Neuronal stem cell (in vitro differentiated cells): ENCODE measurements around the gene SYT8.

Experiments
- DNase-seq: peaks from one replicate; pipeline ENCODE4 v3.0.0-alpha.2; 2013; ENCODE audit warnings: low spot score
- H2AFZ ChIP-seq: one replicate; pipeline ENCODE4 v1.6.1; 2013; ENCODE audit warnings: mild to moderate bottlenecking, low read length, inconsistent platforms
- H2AK5ac ChIP-seq: 2 replicates; pipeline ENCODE4 v1.6.1; 2013; ENCODE audit warnings: low read depth, mild to moderate bottlenecking, inconsistent platforms, low read length, moderate library complexity, mixed read lengths
- H2BK120ac ChIP-seq: 2 replicates; pipeline ENCODE4 v1.6.1; 2013; ENCODE audit warnings: low read depth, mild to moderate bottlenecking, inconsistent platforms, low read length, moderate library complexity, mixed read lengths
- H2BK12ac ChIP-seq: one replicate; pipeline ENCODE4 v1.6.1; 2013; ENCODE audit warnings: low read length, inconsistent platforms
- H2BK15ac ChIP-seq: 2 replicates; pipeline ENCODE4 v1.6.1; 2013; ENCODE audit warnings: mild to moderate bottlenecking, low read length, inconsistent platforms, mixed read lengths
- H2BK5ac ChIP-seq: one replicate; pipeline ENCODE4 v1.6.1; 2013; ENCODE audit warnings: inconsistent platforms, mild to moderate bottlenecking, low read length, moderate library complexity
- H3K14ac ChIP-seq: one replicate; pipeline ENCODE4 v1.6.1; 2013; ENCODE audit warnings: low read length, inconsistent platforms
- H3K18ac ChIP-seq: 2 replicates; pipeline ENCODE4 v1.6.1; 2013; ENCODE audit warnings: low read length, inconsistent platforms
- H3K23ac ChIP-seq: 2 replicates; pipeline ENCODE4 v1.6.1; 2013; ENCODE audit warnings: low read depth, mild to moderate bottlenecking, mixed read lengths, low read length, inconsistent platforms; ENCODE audit not compliant: poor library complexity
- H3K27ac ChIP-seq: replicated peaks from 3 replicates; pipeline ENCODE4 v1.5.1; 2013; ENCODE audit warnings: low read length, inconsistent platforms
- H3K27me3 ChIP-seq, 3 experiments: 2 replicates each; pipeline ENCODE4 v1.6.1; 2013; ENCODE audit warnings: low read length in 3 of 3, mild to moderate bottlenecking in 2 of 3, inconsistent platforms in 1 of 3, low read depth in 1 of 3, mixed read lengths in 1 of 3, moderate library complexity in 1 of 3; ENCODE audit not compliant: control insufficient read depth in 3 of 3, insufficient read depth in 3 of 3
- H3K36me3 ChIP-seq, 2 donors: replicated peaks in 1 of 2; 2 replicates each; pipeline ENCODE4 v1.6.1; 2013; ENCODE audit warnings: low read length in 2 of 2; ENCODE audit not compliant: control insufficient read depth in 2 of 2, insufficient read depth in 2 of 2
- H3K4ac ChIP-seq: 2 replicates; pipeline ENCODE4 v1.6.1; 2013; ENCODE audit warnings: inconsistent platforms, mild to moderate bottlenecking, low read length, moderate library complexity
- H3K4me1 ChIP-seq, 2 donors: 1 replicate in 1 of 2; 2 replicates in 1 of 2; pipeline ENCODE4 v1.6.1; 2013; ENCODE audit warnings: low read length in 2 of 2, low read depth in 1 of 2; ENCODE audit not compliant: control insufficient read depth in 2 of 2, insufficient read depth in 1 of 2
- H3K4me2 ChIP-seq: one replicate; pipeline ENCODE4 v1.6.1; 2013; ENCODE audit warnings: mild to moderate bottlenecking, low read length, inconsistent platforms; ENCODE audit not compliant: insufficient read depth, poor library complexity, severe bottlenecking
- H3K4me3 ChIP-seq, 2 donors: 2 replicates each; pipeline ENCODE4 v1.5.1; 2013; ENCODE audit warnings: low read length in 2 of 2, mild to moderate bottlenecking in 2 of 2, inconsistent platforms in 1 of 2, moderate library complexity in 1 of 2
- H3K79me1 ChIP-seq: one replicate; pipeline ENCODE4 v1.6.1; 2013; ENCODE audit warnings: low read depth, mild to moderate bottlenecking, inconsistent platforms, low read length, moderate library complexity
- H3K9ac ChIP-seq: one replicate; pipeline ENCODE4 v1.6.1; 2013; ENCODE audit warnings: mild to moderate bottlenecking, low read depth, low read length, inconsistent platforms; ENCODE audit not compliant: poor library complexity
- H3K9me3 ChIP-seq, 2 donors: replicated peaks in 1 of 2; 2 replicates each; pipeline versions ENCODE3 to v1.6.1; 2013; ENCODE audit warnings: low read length in 2 of 2, mild to moderate bottlenecking in 2 of 2, inconsistent platforms in 1 of 2, low read depth in 1 of 2, mixed read lengths in 1 of 2, moderate library complexity in 1 of 2; ENCODE audit not compliant: control insufficient read depth in 2 of 2, insufficient read depth in 1 of 2
- H4K8ac ChIP-seq: one replicate; pipeline ENCODE4 v1.6.1; 2013; ENCODE audit warnings: low read depth, mild to moderate bottlenecking, inconsistent platforms, low read length, moderate library complexity
- H4K91ac ChIP-seq: one replicate; pipeline ENCODE4 v1.6.1; 2013; ENCODE audit warnings: low read length, low read depth, mild to moderate bottlenecking, inconsistent platforms; ENCODE audit not compliant: poor library complexity
- WGBS, 2 donors: extraction: QIAGEN DNeasy Blood & Tissue Kit; methylation state at CpG; one replicate each; pipeline ENCODE4 v1.1.7; 2013; ENCODE audit warnings: missing lambda C conversion rate in 2 of 2, mixed read lengths in 1 of 2; ENCODE audit not compliant: insufficient read length in 2 of 2, insufficient replicate concordance in 1 of 2; ENCODE audit errors: extremely low coverage in 2 of 2; 5-methylcytosine and 5-hydroxymethylcytosine counted together

Gene SYT8

GRCh38 chr11:1870721-1871466 lies 36.1 kb downstream of the SYT8 start:
- Histone ChIP-seq H3K9me3 (no peaks in the 10 kb centered on the region), H2AK5ac (peak overlapping the region; percentile 88), H2AFZ (no peak overlapping the region), H4K8ac (peak overlapping the region; percentile 48), H2BK15ac (peak overlapping the region; percentile 99), H3K79me1 (no peaks in the 10 kb centered on the region), H3K4me1 (peaks cover 10 to 23% of the 10 kb centered on the region in 2 donors), H3K14ac (peak overlapping the region; percentile 89), H3K27me3 (peaks cover 0 to 3% (median 0%) of the 10 kb centered on the region in 3 experiments), H3K4me2 (no peak overlapping the region), H2BK5ac (peak overlapping the region; percentile 77), H2BK120ac (no peak overlapping the region), H3K18ac (peak overlapping the region; percentile 93), H2BK12ac (peak overlapping the region; percentile 98), H3K4ac (peak overlapping the region; percentile 10), H3K27ac (no peak overlapping the region), H3K4me3 (no peak overlapping the region), H3K36me3 (no peaks in the 10 kb centered on the region), H4K91ac (no peak overlapping the region), H3K23ac (peak overlapping the region; percentile 81), H3K9ac (peak overlapping the region; percentile 30)
- no CpG with 5 or more reads among the region's 50 CpGs for WGBS, 2 donors
- DNase-seq, result no peak

- DNase-seq, result no peak
- Histone ChIP-seq H3K79me1 (no peaks in the 10 kb centered on the region), H4K91ac (no peak overlapping the region), H3K4me3 (no peak overlapping the region), H3K14ac (no peak overlapping the region), H2AK5ac (peak overlapping the region; percentile 88), H3K9ac (no peak overlapping the region), H4K8ac (no peak overlapping the region), H3K4me1 (peaks cover 10 to 28% of the 10 kb centered on the region in 2 donors), H3K9me3 (no peaks in the 10 kb centered on the region), H2BK5ac (peak overlapping the region; percentile 77), H2BK120ac (no peak overlapping the region), H2BK15ac (peak overlapping the region; percentile 99), H3K23ac (no peak overlapping the region), H3K27ac (no peak overlapping the region), H3K4me2 (no peak overlapping the region), H3K18ac (peak overlapping the region; percentile 93), H3K27me3 (peaks cover 0 to 3% (median 0%) of the 10 kb centered on the region in 3 experiments), H2AFZ (no peak overlapping the region), H3K36me3 (no peaks in the 10 kb centered on the region), H2BK12ac (peak overlapping the region; percentile 73), H3K4ac (no peak overlapping the region)
- no CpG with 5 or more reads among the region's 15 CpGs for WGBS, 2 donors
Measured at GRCh38 chr11:1871531-1871930, 36.7 kb downstream of the SYT8 start.

- H2BK15ac ChIP-seq, result peak overlapping the region; percentile 11
- peaks cover 0 to 3% (median 0%) of the 10 kb centered on the region in 3 experiments for H3K27me3 ChIP-seq
- H3K9ac ChIP-seq, result no peak overlapping the region
- peak overlapping the region; percentile 76 for H3K18ac ChIP-seq
- no peak overlapping the region for H4K91ac ChIP-seq
- peak overlapping the region; percentile 73 for H2BK12ac ChIP-seq
- no peak overlapping the region for H3K27ac ChIP-seq
- H2BK5ac ChIP-seq, result no peak overlapping the region
- H3K4me2 ChIP-seq, result no peak overlapping the region
- no peaks in the 10 kb centered on the region for H3K36me3 ChIP-seq
- no peak overlapping the region for H3K4ac ChIP-seq
- H3K14ac ChIP-seq, result no peak overlapping the region
- no peaks in the 10 kb centered on the region for H3K9me3 ChIP-seq
- no peak overlapping the region for H2BK120ac ChIP-seq
- no peaks in the 10 kb centered on the region for H3K79me1 ChIP-seq
- no peak overlapping the region for H2AFZ ChIP-seq
- no peak overlapping the region for H4K8ac ChIP-seq
- no peak overlapping the region for H3K4me3 ChIP-seq
- WGBS, 2 donors, result no CpG with 5 or more reads among the region's 25 CpGs
- DNase-seq, result no peak
- no peak overlapping the region for H3K23ac ChIP-seq
- H2AK5ac ChIP-seq, result peak overlapping the region; percentile 83
- peaks cover 10 to 28% of the 10 kb centered on the region in 2 donors for H3K4me1 ChIP-seq
Measured at GRCh38 chr11:1872267-1872985, 37.6 kb downstream of the SYT8 start.
